Suppressor macrophage treated with lipopolysaccharide for 4 hours (primary cell): Measurements from ENCODE around the gene NCKAP5.

Experiments used
- DNase-seq: peaks from one replicate; pipeline ENCODE4 v3.0.0-alpha.2; 2020

Gene NCKAP5

GRCh38 chr2:133573491-133574162, 5.4 kb upstream of the NCKAP5 start:
- no peak for DNase-seq

GRCh38 chr2:133571249-133571648, 3.0 kb upstream of the NCKAP5 start:
- no peak for DNase-seq

- no peak for DNase-seq
These were observed 2.3 kb upstream of the NCKAP5 start for GRCh38 chr2:133570542-133570941.

- no peak for DNase-seq
These were observed 1.1 kb upstream of the NCKAP5 start for GRCh38 chr2:133569286-133569830.

GRCh38 chr2:133568598-133568997, 335 bp upstream of the NCKAP5 start:
- DNase-seq, result no peak

GRCh38 chr2:133562558-133562957, 5.7 kb downstream of the NCKAP5 start:
- DNase-seq, result no peak

GRCh38 chr2:133561045-133561852, 7.0 kb downstream of the NCKAP5 start:
- peak; percentile 3 for DNase-seq

- DNase-seq, result no peak
These were observed 10.6 kb downstream of the NCKAP5 start for GRCh38 chr2:133557614-133558013.

- DNase-seq, result no peak
These were observed 14.3 kb downstream of the NCKAP5 start for GRCh38 chr2:133553838-133554408.

- DNase-seq, result no peak
These were observed 15.0 kb downstream of the NCKAP5 start for GRCh38 chr2:133553251-133553650.

GRCh38 chr2:133552821-133553220, 15.4 kb downstream of the NCKAP5 start:
- no peak for DNase-seq

GRCh38 chr2:133541797-133542196, 26.5 kb downstream of the NCKAP5 start:
- DNase-seq, result no peak

- no peak for DNase-seq
These were observed 26.9 kb downstream of the NCKAP5 start for GRCh38 chr2:133541376-133541775.

GRCh38 chr2:133532919-133533318, 35.3 kb downstream of the NCKAP5 start:
- no peak for DNase-seq

GRCh38 chr2:133531382-133531781, 36.9 kb downstream of the NCKAP5 start:
- DNase-seq, result no peak

GRCh38 chr2:133530645-133531044, 37.6 kb downstream of the NCKAP5 start:
- no peak for DNase-seq

- DNase-seq, result no peak
These were observed 41.5 kb downstream of the NCKAP5 start for GRCh38 chr2:133526530-133527300.

GRCh38 chr2:133525613-133526529, 42.4 kb downstream of the NCKAP5 start:
- no peak for DNase-seq

GRCh38 chr2:133525090-133525489, 43.2 kb downstream of the NCKAP5 start:
- DNase-seq, result no peak

- no peak for DNase-seq
These were observed 44.9 kb downstream of the NCKAP5 start for GRCh38 chr2:133523406-133523805.

- DNase-seq, result no peak
These were observed 46.1 kb downstream of the NCKAP5 start for GRCh38 chr2:133522204-133522603.
